ENCODE results near the gene SUN5.

GRCh38 chr20:33014336-33015113 is 10.3 kb upstream of the SUN5 start:
- TF ChIP-seq, protein P1, sequence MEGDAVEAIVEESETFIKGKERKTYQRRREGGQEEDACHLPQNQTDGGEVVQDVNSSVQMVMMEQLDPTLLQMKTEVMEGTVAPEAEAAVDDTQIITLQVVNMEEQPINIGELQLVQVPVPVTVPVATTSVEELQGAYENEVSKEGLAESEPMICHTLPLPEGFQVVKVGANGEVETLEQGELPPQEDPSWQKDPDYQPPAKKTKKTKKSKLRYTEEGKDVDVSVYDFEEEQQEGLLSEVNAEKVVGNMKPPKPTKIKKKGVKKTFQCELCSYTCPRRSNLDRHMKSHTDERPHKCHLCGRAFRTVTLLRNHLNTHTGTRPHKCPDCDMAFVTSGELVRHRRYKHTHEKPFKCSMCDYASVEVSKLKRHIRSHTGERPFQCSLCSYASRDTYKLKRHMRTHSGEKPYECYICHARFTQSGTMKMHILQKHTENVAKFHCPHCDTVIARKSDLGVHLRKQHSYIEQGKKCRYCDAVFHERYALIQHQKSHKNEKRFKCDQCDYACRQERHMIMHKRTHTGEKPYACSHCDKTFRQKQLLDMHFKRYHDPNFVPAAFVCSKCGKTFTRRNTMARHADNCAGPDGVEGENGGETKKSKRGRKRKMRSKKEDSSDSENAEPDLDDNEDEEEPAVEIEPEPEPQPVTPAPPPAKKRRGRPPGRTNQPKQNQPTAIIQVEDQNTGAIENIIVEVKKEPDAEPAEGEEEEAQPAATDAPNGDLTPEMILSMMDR (conservative IDR thresholded peaks at IDR 0.05; ENCODE audit: low read depth, low read length) = no peak
- no peak for TF ChIP-seq EZH2phosphoT487 (IDR thresholded peaks at IDR 0.05; ENCODE audit: borderline replicate concordance, low read length)
- TF ChIP-seq EZH2 (IDR thresholded peaks at IDR 0.05; ENCODE audit: low read length, unreplicated experiment) = no peak
